GOT3 (cell line): ENCODE results near the gene FOXF2.
"Not testable (repeated sequence)": the region's sequence is repeated elsewhere in the genome, so short reads cannot be mapped to it uniquely, and the experiment has no call there.

Experiments used
- DNase-seq: peaks from one replicate; lab custom pipeline; 2025; ENCODE audit warnings: mixed read lengths; lab: John Stamatoyannopoulos, UW

The FOXF2 gene

DNA sequence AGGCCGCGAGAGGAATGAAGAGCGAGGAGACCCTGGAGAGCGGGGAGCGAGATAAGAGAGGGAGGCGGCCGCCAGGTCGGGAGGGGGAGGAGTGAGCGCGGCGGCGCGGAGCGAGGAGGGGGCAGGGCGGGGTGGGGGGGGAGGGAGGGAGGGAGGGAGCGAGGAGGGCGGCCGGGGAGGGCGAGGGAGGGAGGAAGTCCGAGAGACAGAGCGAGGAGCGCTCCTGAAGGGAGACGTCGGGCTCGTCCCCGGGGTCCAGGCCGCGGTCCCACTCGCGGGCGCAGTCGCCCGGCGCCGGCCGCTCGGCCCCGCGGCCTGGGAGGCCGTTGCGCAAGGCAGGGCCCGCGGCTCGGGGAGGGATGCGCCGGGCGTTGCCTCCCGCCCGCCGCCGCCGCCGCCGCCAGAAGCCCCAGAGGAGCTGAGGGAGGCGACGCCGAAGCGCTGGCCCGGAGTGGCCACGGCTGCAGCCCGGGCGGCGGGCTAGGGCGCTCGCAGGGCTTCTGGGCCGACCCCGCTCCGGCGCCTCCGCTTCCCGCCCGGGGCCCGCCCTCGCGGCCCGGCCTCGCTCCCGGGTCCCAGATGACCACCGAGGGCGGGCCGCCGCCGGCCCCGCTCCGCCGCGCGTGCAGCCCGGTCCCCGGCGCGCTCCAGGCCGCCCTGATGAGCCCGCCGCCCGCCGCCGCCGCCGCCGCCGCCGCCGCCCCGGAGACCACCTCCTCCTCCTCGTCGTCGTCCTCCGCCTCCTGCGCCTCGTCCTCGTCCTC lies at the start of gene FOXF2:
TSS of gene FOXF2 (plus strand) at position 208 of the 764 bp plus-strand sequence. CDS start at position 580, 372 bp downstream.
- no peak for DNase-seq

DNA sequence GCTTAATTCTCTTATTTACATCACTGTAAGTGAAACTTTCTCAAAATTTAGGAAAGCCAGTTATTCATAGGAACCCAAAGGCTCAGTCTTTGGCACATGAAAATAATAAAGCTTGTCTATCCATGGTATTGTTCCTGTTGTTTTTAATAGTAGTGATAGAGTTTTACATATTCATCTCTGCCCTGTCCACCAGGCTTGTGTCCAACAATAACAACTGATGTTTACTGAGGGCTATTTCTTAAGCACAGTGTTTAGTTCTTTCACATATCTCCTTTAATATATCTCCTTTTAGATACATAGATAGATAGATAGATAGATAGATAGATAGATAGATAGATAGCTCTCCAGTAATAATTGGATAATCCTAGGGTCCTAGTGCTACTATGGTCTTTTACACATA lies 43.3 kb upstream of the FOXF2 start:
- no peak for DNase-seq

DNA sequence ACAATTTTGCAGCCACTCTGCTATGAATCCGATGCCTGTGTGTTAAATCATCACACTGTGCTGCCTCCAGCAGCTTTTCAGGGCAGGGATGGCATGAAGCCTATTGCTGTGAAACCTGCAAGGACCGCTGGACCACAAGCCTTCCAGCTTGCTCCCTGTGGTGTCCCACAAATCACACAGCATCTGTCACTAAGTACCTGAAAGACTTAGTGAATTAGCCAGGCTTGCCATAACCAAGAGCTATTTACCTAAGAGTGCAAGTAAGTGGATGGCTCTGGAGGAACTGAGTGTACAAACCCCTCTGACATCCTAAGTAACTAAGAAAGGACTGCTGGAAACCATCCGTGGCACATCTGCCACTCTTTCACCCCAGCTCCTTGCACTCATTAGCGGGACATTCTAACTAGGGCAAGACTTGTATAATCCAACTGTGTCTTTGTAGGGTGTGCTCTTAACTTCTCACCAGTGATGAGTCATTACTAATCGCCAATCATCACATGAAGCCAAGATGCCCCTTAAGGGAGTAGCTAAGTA lies 42.8 kb upstream of the FOXF2 start:
- DNase-seq: no peak

DNA sequence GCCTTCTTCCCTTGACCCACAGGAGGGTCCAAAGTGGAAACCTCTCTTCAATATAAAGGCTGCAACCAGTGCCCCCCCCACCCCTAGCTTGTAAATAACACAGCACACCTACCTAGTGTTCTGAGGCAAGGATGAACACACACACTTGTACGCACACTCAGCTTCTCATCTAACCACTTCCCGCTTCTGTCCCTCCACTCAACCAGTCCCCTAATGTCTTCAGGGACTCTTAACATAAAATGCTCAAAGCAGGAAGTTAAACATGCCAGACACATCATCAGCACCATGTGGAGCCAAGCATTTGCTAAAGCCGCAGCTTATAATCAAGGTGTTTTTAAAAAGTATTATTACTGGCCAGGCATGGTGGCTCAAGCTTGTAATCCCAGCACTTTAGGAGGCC lies 42.2 kb upstream of the FOXF2 start:
- no peak for DNase-seq

DNA sequence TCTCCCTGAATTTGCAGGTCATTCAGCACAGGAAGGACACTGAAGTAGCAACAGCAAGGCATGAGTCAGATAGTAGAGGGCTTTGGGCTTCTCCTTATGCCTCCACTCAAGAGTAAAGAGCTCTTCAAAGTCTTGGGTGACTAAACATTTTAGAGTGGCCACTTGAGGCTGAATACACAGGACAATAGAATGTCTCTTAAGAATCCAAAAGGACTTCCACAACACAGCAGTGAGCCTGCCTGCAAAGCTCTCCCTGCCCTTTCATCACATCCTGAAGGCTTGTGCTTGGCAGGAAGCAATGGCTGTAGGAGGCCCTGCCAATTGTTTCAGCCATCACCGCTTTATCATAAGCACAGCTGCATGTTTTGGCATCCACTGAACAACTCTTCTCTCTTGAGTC lies 40.7 kb upstream of the FOXF2 start:
- DNase-seq: no peak

DNA sequence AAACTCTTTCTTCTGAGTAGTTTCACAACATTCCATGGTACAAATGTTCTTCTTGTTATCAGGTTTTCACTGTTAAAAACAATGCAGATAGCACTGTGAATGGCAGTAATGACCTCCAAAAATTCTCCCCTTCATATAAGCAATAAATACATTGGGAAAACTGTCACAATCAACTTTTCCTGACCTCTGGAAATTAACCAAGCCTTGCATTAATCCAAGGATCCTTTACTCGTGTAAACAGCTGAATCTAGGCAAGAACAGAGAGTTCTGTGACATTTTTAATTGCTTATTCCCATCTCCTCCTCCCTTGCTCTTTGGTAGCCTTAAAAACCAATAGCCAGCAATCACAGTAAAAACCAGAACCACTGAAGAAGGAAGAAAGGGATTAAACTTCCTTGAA lies 39.7 kb upstream of the FOXF2 start:
- DNase-seq: no peak

DNA sequence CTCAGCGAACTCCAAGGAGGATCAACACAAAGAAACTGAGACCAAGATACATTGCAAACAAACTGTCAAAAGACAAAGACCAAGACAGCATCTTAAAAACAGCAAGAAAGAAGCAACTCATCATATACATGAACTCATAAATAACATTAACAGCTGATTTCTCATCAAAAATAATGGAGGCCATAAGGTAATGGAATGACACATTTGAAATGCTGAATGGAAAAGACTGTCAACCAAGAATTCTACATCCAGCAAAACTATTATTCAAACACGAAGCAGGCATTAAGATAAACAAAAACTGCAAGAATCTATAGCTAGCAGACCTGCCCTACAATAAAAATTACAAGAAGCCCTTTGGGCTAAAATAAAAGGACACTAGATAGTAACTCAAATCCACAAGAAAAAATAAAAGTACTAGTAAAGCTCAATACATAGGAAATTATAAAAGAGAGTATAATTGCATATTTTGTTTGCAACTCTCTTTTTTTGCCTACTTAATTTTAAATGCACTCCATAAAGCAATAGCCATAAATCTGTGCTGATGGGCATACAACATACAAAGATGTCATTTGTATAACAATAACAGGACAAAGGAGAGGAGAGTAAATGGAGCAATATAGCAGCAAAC lies 37.9 kb upstream of the FOXF2 start:
- DNase-seq: no peak

DNA sequence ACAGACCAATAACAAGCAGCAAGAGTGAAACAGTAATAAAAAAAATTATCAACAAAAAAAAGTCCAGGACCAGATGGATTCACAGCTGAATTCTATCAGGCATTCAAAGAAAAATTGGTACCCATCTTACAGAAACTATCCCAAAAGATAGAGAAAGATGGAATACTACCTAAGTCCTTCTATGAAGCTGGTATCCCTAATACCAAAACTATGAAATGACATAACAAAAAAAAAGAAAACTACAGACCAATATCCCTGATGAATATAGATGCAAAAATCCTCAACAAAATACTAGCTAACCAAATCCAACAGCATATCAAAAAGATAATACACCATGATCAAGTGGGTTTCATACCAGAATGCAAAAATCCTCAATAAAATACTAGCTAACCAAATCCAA lies 34.3 kb upstream of the FOXF2 start:
- DNase-seq: not testable (repeated sequence)

DNA sequence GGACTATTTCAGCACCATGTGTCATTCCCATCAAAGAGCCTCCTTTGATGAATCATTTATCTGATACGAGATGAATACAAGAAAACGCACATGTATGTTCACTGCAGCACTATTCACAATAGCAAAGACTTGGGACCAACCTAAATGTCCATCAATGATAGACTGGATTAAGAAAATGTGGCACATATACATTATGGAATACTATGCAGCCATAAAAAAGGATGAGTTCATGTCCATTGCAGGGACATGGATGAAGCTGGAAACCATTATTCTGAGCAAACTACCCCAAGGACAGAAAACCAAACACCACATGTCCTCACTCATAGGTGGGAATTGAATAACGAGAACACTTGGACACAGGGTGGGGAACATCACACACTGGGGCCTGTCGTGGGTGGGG lies 27.7 kb upstream of the FOXF2 start:
- DNase-seq: not testable (repeated sequence)

DNA sequence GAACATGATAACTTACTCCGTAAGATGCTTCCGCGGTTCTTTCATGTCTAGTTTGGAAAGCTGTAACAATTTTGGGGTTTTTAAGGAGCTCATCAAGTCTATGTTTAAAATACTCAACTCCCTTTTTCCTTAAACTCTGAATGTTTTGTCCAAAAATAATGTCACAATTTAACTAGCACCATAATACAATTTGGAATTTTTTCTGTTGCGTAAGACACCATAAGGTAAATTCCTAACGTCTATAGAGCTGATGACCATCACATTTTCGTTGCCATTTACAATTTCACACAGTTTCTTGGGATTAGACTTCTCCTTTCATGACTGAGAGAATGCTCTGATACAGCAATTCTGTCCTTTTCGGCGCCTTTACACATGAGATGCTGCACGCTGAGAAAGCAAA lies 26.7 kb upstream of the FOXF2 start:
- DNase-seq: no peak

DNA sequence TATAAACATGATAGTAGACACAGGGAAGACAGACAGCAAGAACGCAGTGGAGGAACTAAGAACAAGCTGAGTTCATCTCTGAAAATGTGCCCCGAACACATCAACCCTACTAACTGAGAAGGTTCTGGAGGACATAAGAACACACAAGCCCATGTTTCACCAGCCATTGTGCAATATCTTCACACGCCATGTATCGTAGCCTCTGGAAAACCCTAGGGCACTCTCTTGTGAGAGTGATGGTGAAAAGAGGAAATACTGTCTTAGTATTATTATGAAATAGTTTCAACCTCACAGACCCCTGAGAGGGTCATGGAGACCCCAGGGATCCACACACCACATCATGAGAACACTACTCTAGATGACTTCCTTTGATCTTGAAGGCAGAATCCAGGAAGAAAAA lies 26.1 kb upstream of the FOXF2 start:
- DNase-seq: no peak

DNA sequence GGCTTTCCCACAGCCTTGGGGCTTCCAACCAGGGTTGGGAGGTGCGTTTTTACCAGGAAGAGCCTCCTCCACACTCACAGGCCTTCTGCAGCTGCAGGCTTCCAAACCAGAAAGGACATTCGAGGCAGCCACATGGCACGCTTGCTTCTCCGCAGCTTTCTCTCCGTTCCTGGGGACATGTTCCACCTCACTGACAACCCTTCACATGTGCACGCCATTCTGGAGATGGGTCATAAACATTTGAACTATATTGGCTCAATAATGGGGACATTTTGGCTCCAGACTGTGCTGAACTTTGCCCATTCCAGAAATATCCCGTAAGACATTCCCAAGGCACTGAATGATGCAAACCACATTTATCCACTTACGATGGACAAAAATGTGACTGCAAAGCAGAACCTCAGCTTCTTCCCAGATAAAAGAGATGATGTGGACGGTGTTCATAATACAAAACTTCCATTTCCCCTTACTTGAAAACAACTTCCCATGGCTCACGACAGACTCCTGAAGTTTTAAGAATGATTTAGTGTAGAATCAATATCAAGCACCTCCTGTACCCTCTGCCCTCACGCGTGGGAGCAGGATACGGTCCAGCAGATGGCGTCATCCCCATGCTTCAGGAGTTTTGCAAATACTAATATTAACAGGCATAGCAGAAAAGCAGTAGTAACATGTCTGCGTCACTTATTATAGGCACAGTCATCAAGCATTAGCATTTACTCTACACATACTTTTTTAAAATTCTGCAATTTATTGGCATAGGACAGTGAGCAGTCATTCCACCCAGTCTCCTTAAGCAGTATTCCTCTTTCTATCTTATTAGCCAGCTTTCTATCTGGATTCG lies 25.4 kb upstream of the FOXF2 start:
- no peak for DNase-seq

DNA sequence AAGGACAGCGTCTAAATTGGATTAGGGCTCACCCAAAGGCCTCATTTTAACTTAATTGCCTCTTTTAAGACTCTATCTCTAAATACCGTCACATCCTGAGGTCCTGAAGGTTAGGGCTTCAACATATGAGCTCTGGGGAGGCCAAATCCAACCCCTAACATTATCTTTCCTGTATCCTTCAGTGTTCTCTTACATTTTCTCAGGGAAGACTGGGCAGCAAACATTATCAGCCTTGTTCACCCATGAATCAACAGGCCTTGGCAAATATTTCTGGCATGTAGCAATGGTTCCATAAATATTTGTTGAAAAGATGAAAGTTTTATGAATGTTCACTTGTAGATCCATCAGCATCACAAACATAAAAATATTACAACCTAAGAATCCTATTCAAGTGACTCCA lies 24.6 kb upstream of the FOXF2 start:
- DNase-seq: no peak

DNA sequence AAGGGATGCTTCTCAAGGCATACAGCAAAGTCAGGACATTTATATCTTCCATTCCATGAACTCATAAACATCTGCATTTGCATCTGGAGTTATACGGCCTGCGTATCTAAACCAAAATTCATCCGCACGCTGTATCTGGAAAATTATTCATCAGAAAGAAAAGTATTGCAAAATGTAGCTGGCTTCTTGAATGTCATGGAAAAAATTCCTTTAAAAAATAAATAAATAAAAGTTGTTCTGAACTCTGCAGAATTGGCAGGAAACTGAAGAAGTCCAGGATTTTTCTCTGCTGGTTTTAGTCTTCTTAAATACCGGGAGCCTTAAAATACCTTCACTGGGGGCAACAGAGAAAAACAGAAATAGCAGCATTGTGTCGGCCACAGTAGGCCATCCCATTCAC lies 23.7 kb upstream of the FOXF2 start:
- DNase-seq: no peak

DNA sequence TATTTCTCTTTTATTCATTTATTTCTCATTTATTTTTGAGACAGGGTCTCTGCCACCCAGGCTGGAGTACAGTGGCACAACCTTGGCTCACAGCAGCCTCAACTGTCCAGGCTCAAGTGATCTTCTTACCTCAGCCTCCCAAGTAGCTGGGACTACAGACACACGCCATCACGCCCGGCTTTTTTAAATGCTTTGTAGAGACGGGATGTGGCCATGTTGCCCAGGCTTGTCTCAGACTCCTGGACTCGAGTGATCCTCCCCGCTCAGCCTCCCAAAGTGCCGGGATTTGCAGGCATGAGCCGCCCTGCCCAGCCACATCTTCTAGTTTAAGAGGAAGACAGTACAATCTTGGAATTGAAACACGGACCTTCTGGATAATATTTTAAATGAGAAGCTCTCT lies 21.6 kb upstream of the FOXF2 start:
- no peak for DNase-seq

DNA sequence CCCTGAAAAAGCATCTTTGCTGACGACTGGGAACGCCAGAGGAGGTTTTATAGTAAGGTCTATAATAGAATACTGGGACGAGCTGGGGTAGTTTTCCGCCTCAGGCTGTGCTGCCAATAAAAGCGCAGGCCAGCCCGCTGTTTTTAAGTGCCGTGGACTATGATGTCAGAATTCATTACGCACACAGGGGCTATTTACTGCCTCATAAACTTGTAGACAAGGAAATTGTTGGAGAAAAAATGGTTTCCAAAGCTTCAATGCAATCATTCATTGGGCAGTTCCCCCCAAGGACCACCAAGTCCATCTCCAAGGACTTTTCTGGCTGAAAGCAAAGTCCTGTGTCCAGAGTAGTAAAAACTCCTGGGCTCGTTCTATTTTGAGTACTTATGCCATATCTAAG lies 20.4 kb upstream of the FOXF2 start:
- DNase-seq: no peak

DNA sequence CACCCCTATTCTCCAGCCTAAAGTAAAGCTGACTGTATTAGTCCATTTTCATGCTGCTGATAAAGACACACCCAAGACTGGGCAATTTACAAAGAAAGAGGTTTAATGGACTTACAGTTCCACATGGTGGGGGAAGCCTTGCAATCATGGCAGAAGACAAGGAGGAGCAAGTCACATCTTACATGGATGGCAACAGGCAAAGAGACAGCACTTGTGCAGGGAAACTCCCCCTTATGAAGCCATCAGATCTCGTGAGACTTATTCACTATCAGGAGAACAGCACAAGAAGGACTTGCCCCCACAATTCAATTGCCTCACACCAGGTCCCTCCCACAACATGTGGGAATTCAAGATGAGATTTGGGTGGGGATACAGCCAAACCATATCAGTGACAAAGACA lies 19.7 kb upstream of the FOXF2 start:
- DNase-seq: not testable (repeated sequence)

DNA sequence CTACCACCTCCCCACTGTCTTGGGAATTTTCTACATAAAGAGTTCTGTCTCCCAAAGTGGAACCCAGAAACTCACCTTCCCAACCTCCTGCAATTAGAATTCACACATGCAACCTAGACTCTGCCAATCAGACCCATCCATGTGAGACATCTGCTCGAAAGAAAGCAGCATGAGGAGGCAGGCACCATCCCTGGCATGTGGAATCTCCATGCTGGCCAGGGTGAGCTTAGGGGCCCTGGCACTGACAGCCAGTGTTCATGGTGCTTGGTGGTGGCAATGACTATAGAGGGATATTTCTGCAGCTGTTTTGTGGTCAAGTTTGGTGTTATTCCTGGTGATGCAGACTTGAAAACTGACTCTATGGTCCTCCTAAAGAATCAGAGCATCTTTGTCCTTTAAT lies 17.4 kb upstream of the FOXF2 start:
- DNase-seq: no peak

DNA sequence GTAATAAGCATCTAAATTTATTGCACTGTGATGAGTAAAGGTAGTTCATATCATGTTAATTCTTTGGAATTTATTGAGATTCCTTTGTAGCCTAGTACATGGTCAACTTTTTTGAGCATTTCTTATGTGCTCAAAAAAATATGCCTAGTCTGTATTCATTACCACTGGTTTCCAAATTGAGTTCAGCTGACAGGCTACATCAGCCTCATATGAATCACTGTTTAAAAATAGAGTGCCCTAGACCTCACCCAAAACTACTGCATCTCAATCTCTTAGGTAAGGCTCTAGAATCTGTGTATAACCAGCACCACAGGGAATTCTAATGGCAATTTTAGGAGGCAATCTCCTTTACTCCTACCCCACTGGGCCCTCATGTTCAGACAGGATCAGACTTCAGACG lies 16.7 kb upstream of the FOXF2 start:
- DNase-seq: no peak

DNA sequence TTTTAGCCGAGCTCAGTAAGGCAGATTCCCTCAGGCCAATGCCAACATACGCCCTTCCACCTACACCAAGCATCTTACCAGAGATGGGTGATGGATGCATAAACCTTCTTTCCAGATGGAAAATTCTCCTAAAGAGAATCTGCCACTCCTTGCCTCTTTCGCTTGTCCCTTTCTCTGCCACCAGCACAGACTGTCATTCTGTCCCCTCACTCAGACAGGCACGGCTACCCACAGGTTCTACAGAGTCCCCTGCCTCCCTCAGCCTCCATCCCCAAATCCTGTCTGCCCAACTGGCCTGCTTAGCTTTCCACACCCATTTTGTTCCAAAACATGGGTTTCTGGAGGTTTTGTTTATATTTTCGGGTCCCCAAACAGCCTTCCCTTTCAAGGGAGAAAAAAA lies 12.7 kb upstream of the FOXF2 start:
- no peak for DNase-seq

DNA sequence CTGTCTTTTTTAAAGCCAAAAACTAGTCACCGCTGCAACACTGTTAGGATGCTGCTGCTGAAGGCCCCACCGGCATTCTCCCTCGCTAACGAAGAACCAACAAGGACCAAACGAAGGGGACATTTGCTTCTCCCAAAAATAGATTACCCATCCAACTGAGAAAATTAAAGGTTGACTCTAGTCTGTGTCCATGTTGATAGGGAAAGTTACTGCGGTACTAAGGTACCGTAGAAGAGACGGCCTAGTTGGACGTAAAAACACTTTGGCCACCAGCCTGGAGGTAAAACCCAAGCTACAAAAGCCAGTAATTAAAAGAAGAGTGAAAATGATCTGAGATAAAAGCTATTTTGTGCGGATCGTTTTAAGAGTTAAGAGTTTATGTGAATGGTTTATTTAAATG lies 11.8 kb upstream of the FOXF2 start:
- DNase-seq: no peak
